HG03025 (cell line): ENCODE measurements around the gene CXCR5.

ENCODE experiments used
- ATAC-seq: cut with Tn5 transposase; IDR thresholded peaks from one replicate; pipeline ENCODE4 v1.9.1; 2021; ENCODE audit warnings: mild to moderate bottlenecking, moderate library complexity; ENCODE audit not compliant: unreplicated experiment, low FRiP score

CXCR5 gene

GRCh38 chr11:118897721-118898310 lies 14.1 kb downstream of the CXCR5 start:
- ATAC-seq, result no peak

GRCh38 chr11:118898400-118899295 lies 15.0 kb downstream of the CXCR5 start:
- no peak for ATAC-seq

GRCh38 chr11:118899296-118899688 lies 15.6 kb downstream of the CXCR5 start:
- no peak for ATAC-seq

GRCh38 chr11:118899706-118900360 lies 16.1 kb downstream of the CXCR5 start:
- ATAC-seq, result no peak

- ATAC-seq, result no peak
Observed at GRCh38 chr11:118900535-118901384, 17.1 kb downstream of the CXCR5 start.

- ATAC-seq, result no peak
Observed at GRCh38 chr11:118901494-118902335, 18.0 kb downstream of the CXCR5 start.

- ATAC-seq, result no peak
Observed at GRCh38 chr11:118902336-118903203, 18.9 kb downstream of the CXCR5 start.

GRCh38 chr11:118903204-118904015 lies 19.7 kb downstream of the CXCR5 start:
- ATAC-seq, result no peak

- no peak for ATAC-seq
Observed at GRCh38 chr11:118907051-118908042, 23.7 kb downstream of the CXCR5 start.

- ATAC-seq, result no peak
Observed at GRCh38 chr11:118908264-118908663, 24.6 kb downstream of the CXCR5 start.

GRCh38 chr11:118908901-118909618 lies 25.4 kb downstream of the CXCR5 start:
- ATAC-seq, result no peak

- ATAC-seq, result no peak
Observed at GRCh38 chr11:118909619-118910308, 26.1 kb downstream of the CXCR5 start.

GRCh38 chr11:118910309-118911112 lies 26.8 kb downstream of the CXCR5 start:
- no peak for ATAC-seq

GRCh38 chr11:118911113-118911879 lies 27.6 kb downstream of the CXCR5 start:
- ATAC-seq, result no peak
